Skeletal muscle satellite cell (primary cell): Measurements from ENCODE around the gene ARAF. TPM values are rescaled to one million over a fixed set of nuclear protein-coding genes. Genes with fewer than 3 reads are reported as not detected.

Experiments
- H3K27me3 ChIP-seq: 2 replicates; pipeline ENCODE4 v1.7.0; 2013; ENCODE audit warnings: low read length; ENCODE audit not compliant: control insufficient read depth, insufficient read depth
- H3K36me3 ChIP-seq: 2 replicates; pipeline ENCODE4 v1.7.0; 2013; ENCODE audit warnings: mild to moderate bottlenecking, control low read depth, low read length; ENCODE audit not compliant: insufficient read depth
- H3K4me1 ChIP-seq: 2 replicates; pipeline ENCODE4 v1.7.0; 2013; ENCODE audit warnings: low read length; ENCODE audit not compliant: control insufficient read depth, insufficient read depth
- H3K4me2 ChIP-seq: 2 replicates; pipeline ENCODE4 v1.7.0; 2013; ENCODE audit warnings: mild to moderate bottlenecking, low read length
- H3K4me3 ChIP-seq: 2 replicates; pipeline ENCODE4 v1.7.0; 2013; ENCODE audit warnings: low read length
- H3K9ac ChIP-seq: 2 replicates; pipeline ENCODE4 v1.7.0; 2013; ENCODE audit warnings: mild to moderate bottlenecking, low read depth, low read length, moderate library complexity
- H3K9me3 ChIP-seq: replicated peaks from 2 replicates; pipeline ENCODE4 v1.7.0; 2013; ENCODE audit warnings: mild to moderate bottlenecking, control low read depth, low read length
- small RNA-seq: library from RNA; depleted of rRNA; stranded (forward); fragments of <200 nt; gene quantifications from one replicate; pipeline ENCODE3, GENCODE V24; 2012

The ARAF gene

GRCh38 chrX:47611926-47612325 lies 50.9 kb downstream of the ARAF start:
- Histone ChIP-seq H3K9ac (no peak overlapping the region), H3K4me2 (no peak overlapping the region), H3K4me3 (no peak overlapping the region), H3K36me3 (no peaks in the 10 kb centered on the region), H3K27me3 (peaks cover 6% of the 10 kb centered on the region), H3K9me3 (no peaks in the 10 kb centered on the region), H3K4me1 (no peaks in the 10 kb centered on the region)

GRCh38 chrX:47612418-47612817 lies 51.4 kb downstream of the ARAF start:
- H3K9me3 ChIP-seq = no peaks in the 10 kb centered on the region
- no peaks in the 10 kb centered on the region for H3K36me3 ChIP-seq
- no peak overlapping the region for H3K9ac ChIP-seq

GRCh38 chrX:47613082-47613481 lies 52.1 kb downstream of the ARAF start:
- no peak overlapping the region for H3K4me2 ChIP-seq
- no peaks in the 10 kb centered on the region for H3K9me3 ChIP-seq
- H3K4me3 ChIP-seq = no peak overlapping the region
- no peaks in the 10 kb centered on the region for H3K4me1 ChIP-seq
- no peak overlapping the region for H3K9ac ChIP-seq
- no peaks in the 10 kb centered on the region for H3K36me3 ChIP-seq
- H3K27me3 ChIP-seq = peaks cover 10% of the 10 kb centered on the region

More at GRCh38 chrX:47612418-47612817, 51.4 kb downstream of the ARAF start:
- peaks cover 6% of the 10 kb centered on the region for H3K27me3 ChIP-seq
- no peaks in the 10 kb centered on the region for H3K4me1 ChIP-seq
- no peak overlapping the region for H3K4me3 ChIP-seq
- no peak overlapping the region for H3K4me2 ChIP-seq

GRCh38 chrX:47614618-47615017 lies 53.6 kb downstream of the ARAF start:
- H3K4me1 ChIP-seq = no peaks in the 10 kb centered on the region
- H3K9ac ChIP-seq = no peak overlapping the region
- H3K27me3 ChIP-seq = peaks cover 14% of the 10 kb centered on the region
- H3K9me3 ChIP-seq = no peaks in the 10 kb centered on the region
- H3K4me3 ChIP-seq = no peak overlapping the region
- no peaks in the 10 kb centered on the region for H3K36me3 ChIP-seq
- no peak overlapping the region for H3K4me2 ChIP-seq

GRCh38 chrX:47618923-47619485 lies 58.0 kb downstream of the ARAF start:
- Histone ChIP-seq H3K4me2 (peak overlapping the region; percentile 80), H3K4me3 (no peak overlapping the region)

GRCh38 chrX:47619486-47620302 lies 58.7 kb downstream of the ARAF start, which contains the start of gene SYN1:
Gene SYN1, minus strand, starts transcription at chrX:47619857. Its CDS starts 129 bp downstream, at chrX:47619728.
- no peaks in the 10 kb centered on the region for H3K36me3 ChIP-seq
- no peaks in the 10 kb centered on the region for H3K4me1 ChIP-seq
- no peak within 1 kb of the TSS for H3K9ac ChIP-seq
- H3K27me3 ChIP-seq = peaks cover 7% of the 10 kb centered on the region
- peak within 1 kb of the TSS; percentile 80 for H3K4me2 ChIP-seq
- H3K9me3 ChIP-seq = no peaks in the 10 kb centered on the region
- H3K4me3 ChIP-seq = peak within 1 kb of the TSS; percentile 60

More at GRCh38 chrX:47618923-47619485, 58.0 kb downstream of the ARAF start:
- H3K4me1 ChIP-seq = no peaks in the 10 kb centered on the region
- H3K9me3 ChIP-seq = no peaks in the 10 kb centered on the region
- H3K36me3 ChIP-seq = no peaks in the 10 kb centered on the region
- H3K9ac ChIP-seq = no peak overlapping the region
- peaks cover 11% of the 10 kb centered on the region for H3K27me3 ChIP-seq

- Histone ChIP-seq H3K4me3 (no peak overlapping the region), H3K9ac (no peak overlapping the region), H3K27me3 (peaks cover 7% of the 10 kb centered on the region), H3K4me1 (no peaks in the 10 kb centered on the region), H3K36me3 (no peaks in the 10 kb centered on the region), H3K4me2 (peak overlapping the region; percentile 33), H3K9me3 (no peaks in the 10 kb centered on the region)
These were observed 59.3 kb downstream of the ARAF start for GRCh38 chrX:47620303-47620685.

Small RNAs within 50 kb of the gene (small RNA-seq; reads per million reads assigned to genes)
- not detected for gene MIR4769
